GM12873 (cell line): Measurements from ENCODE around the gene TMEM9.

Experiments
- CTCF ChIP-seq: IDR thresholded peaks from 2 replicates; pipeline ENCODE4 v1.5.1; 2012; ENCODE audit warnings: low read depth, mild to moderate bottlenecking, moderate library complexity, low read length, control low read depth; ENCODE audit not compliant: insufficient read depth; ENCODE audit errors: missing control alignments

TMEM9 gene

DNA sequence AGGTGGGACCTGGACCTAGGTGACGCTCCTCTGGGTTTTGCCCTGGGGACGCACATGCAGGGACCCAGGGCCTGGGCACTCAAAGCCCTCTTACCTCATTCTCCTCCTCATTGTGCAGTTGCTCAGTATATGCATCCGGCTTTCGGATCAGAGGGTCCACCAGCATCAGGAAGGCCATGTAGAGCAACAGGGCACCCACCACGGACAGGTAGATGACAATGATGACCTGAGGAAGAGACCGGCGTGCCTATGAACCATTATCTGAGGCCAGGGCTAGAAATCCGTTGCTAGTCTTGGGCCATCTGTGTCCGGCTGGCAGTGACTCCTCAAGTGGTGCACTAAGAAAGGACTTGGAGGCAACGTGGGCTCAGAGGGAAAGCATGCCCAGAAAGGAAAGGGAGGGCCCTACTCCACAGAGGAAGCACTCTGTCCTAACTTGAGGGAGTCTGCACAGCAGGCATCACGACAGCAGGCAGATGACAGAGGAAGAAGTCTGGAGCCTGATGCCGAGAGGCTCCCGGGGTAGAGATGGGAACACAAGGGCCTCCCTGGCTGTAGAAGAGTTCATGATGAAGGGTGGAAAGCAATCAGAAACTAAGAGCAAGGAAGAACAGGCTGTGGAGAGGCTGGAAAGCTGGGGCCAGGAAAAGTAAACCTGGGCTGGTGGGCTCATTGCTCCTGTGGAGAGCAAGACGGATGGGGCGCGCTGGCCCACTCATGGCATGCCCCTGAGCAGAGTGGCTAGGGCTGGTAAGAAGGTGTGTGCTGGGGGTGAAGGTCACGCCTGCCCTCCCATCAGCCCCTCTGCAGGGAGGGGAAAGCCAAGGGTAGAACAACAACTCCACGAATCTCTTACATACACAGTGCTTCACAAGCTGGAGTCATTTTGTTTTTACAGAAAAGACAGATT lies 10.3 kb downstream of the TMEM9 start:
- no peak for TF ChIP-seq CTCF

DNA sequence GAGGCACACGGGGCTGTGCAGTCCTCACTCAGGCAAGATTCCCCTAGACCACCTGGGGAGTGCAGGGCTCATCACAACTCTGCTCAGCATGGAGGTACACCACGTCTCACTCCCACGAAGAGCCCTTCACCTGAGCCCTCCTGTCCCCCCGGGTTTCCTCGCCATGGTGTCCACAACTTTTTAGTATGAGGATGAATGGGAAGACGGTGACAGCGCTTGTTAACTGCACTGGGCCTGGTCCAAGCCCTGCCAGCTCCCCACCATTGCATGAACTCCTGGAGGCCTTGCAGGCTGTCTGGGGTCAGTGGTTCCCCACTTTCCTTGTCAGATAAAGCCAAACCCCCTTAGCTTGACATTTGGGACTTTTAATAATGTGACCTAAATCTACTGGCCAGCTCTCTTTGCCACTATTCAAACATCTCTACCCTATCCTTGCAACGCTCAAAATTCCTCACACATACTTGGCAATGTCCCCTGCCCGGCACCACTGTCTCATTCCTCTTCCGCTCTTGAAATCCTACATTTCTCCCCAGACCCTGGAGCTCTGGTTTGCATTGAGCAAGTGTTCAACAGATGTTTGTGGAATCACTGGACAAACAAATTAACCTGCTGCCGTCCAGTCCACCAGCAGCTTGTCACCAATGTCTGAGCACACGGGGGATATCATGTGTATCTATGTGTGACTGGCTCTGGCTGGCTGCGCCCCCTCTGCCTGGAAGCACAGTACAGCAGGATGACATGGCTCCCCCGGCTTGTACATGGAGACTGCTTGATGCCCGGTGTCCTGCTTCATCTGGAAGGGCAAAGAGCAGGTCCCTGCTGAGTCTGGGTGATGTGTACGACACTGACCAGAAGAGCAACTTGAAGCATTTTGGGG lies 11.2 kb downstream of the TMEM9 start:
- no peak for TF ChIP-seq CTCF

DNA sequence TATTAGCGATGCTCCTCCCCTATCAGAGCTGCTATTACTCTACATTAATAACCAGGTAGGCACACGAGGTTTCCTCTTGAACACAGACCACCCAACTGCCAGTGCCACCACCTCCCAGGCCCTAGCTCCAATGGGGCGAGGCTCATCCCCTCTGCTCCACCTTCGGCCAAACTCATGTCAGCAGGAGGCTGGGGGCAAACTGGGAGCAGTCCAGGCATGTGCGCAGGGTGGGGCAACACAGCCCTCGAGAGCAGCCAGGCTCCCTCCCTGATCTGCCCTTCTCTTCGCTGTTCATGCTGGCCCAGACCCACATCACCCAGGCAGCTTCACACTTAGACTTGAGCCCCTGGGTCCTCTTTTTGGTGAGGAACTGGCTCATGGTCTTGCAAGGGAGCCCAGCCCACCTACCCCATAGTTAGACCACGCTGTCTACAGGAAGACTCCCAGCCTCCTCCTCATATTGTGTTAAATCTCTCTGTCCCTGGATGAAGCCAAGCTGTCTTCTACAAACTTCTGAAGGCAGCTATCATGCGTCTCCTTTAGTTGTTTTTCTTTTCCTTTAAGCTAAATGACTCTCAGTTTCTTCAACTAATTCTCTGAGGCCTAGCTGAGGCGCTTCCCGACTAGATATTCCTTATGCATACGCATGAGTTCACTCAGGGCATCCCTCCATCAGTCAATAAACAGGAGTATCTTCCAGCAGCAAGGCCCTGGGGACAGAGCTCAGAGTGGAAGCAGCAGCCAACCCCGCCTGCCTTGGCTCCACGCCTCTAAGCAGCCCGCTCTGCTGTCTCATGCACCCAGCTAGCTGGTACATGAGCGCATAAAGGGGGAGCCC lies 12.0 kb downstream of the TMEM9 start:
- no peak for TF ChIP-seq CTCF

GRCh38 chr1:201141418-201141817 lies 12.9 kb downstream of the TMEM9 start:
- TF ChIP-seq CTCF, result no peak

DNA sequence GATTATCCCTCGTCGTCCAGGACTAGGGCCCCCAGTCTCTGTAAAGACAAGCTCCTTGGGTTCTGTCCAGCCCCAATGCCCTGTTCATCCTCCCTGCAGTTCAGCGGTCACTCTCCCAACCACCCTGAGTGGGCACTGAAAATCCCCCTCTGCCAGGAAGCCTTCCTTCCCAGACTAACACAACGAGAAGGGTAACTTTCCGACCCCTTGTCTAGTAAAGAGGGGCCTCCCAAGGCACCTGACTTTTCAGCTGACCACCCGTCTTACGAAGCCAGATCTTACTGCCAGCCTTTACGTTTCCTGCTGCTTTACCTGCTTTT lies 13.4 kb downstream of the TMEM9 start:
- TF ChIP-seq CTCF, result no peak

DNA sequence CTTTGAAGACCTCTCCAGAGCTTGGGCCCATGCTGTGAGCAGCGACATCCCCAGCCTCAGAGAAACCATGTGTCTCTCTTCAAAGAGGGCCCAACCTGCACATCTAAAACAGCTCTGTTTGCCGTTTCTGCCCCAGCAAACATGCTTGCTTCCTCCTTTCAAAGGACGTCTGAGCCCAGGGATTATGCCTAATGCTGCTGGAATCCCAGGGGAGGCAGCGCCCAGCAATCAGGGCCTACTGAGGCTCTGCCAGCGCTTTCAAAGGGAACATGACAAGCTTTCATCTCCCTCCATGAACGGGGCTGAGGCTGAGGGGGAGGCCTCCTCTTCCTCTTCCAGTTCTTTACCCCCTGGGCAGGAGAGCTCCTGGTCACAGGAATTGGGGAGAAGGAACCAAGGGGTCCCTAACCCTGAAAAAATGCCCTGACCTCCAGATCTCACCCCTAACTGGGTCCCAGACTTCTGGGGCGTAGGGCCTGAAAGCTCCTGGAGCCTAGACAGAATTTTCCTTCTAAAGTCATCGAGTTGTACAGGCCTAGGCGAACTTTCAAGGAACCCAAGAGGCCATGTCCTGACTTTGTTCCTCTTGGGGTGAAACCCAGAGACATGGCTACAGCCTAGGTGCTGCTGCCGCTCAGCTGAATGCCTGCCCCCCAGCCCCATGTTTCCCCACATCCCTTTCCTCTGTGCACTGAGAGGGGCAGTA lies 13.9 kb downstream of the TMEM9 start:
- no peak for TF ChIP-seq CTCF
